WTC11 (cell line): Measurements from ENCODE around the gene DAPK1. TPM values are rescaled to one million over a fixed set of nuclear protein-coding genes. Genes with fewer than 3 reads are reported as not detected.

ENCODE experiments used
- ATAC-seq: fragments of 200-7000 bp; cut with Tn5 transposase; 2 replicates; pipeline ENCODE4 v1.10.0; 2021; ENCODE audit warnings: mild to moderate bottlenecking, moderate library complexity
- CTCF ChIA-PET: fragments of 300-600 bp; sonication (Branson Sonifier 250); formaldehyde crosslinking; loops from one replicate; lab custom pipeline; 2021; ENCODE audit warnings: antibody characterized with exemption; lab: Charles Lee
- POLR2A ChIA-PET: fragments of 350-600 bp; sonication (Branson Sonifier 250); formaldehyde crosslinking; loops from one replicate; lab custom pipeline; 2021; ENCODE audit warnings: antibody characterized with exemption; lab: Charles Lee
- DNase-seq: peaks from one replicate; pipeline ENCODE4 v3.0.0; 2021; ENCODE audit warnings: low spot score
- H3K27ac Mint-ChIP-seq: 2 replicates; pipeline ENCODE4 v1.8.0; 2021; ENCODE audit warnings: mixed read lengths
- H3K27me3 Mint-ChIP-seq: 2 replicates; pipeline ENCODE4 v1.8.0; 2021; ENCODE audit warnings: low read depth, mild to moderate bottlenecking, moderate library complexity, mixed read lengths
- H3K36me3 Mint-ChIP-seq: 2 replicates; pipeline ENCODE4 v1.8.0; 2021; ENCODE audit warnings: mixed read lengths
- H3K4me1 Mint-ChIP-seq: 2 replicates; pipeline ENCODE4 v1.8.0; 2022; ENCODE audit warnings: mixed read lengths
- H3K4me3 Mint-ChIP-seq: 2 replicates; pipeline ENCODE4 v1.8.0; 2021; ENCODE audit warnings: mild to moderate bottlenecking, moderate library complexity, mixed read lengths
- H3K9me3 Mint-ChIP-seq: 2 replicates; pipeline ENCODE4 v1.8.0; 2021; ENCODE audit warnings: mixed read lengths
- ATF3 ChIP-seq: sonication (generic); formaldehyde crosslinking; conservative IDR thresholded peaks from 2 replicates; pipeline ENCODE4 v1.8.1; 2022; ENCODE audit warnings: mild to moderate bottlenecking, missing genetic modification reagents
- ATF6 ChIP-seq: sonication (generic); formaldehyde crosslinking; IDR thresholded peaks from 2 replicates; pipeline ENCODE4 v1.8.1; 2023; ENCODE audit warnings: mild to moderate bottlenecking, missing genetic modification reagents
- CTCF ChIP-seq: fragments of 200-600 bp; IDR thresholded peaks from 2 replicates; pipeline ENCODE4 v1.8.0; 2022; ENCODE audit warnings: antibody characterized with exemption
- EMX1 ChIP-seq: fragments of 250-450 bp; sonication (Bioruptor Pico); IDR thresholded peaks from 2 replicates; pipeline ENCODE4 v1.8.0; 2021; ENCODE audit warnings: mild to moderate bottlenecking
- FOXJ3 ChIP-seq: sonication (generic); formaldehyde crosslinking; IDR thresholded peaks from 2 replicates; pipeline ENCODE4 v1.9.0; 2021; ENCODE audit warnings: missing genetic modification reagents, mild to moderate bottlenecking, borderline replicate concordance
- FOXK1 ChIP-seq: sonication (generic); formaldehyde crosslinking; IDR thresholded peaks from 2 replicates; pipeline ENCODE4 v1.8.0; 2022; ENCODE audit warnings: mild to moderate bottlenecking, moderate library complexity, missing genetic modification reagents
- GABPB1 ChIP-seq: sonication (generic); formaldehyde crosslinking; IDR thresholded peaks from 2 replicates; pipeline ENCODE4 v1.8.1; 2023; ENCODE audit warnings: mild to moderate bottlenecking, missing genetic modification reagents
- GRHL2 ChIP-seq: fragments of 250-450 bp; sonication (Bioruptor Pico); IDR thresholded peaks from 2 replicates; pipeline ENCODE4 v1.8.0; 2022; ENCODE audit warnings: mild to moderate bottlenecking, moderate library complexity; ENCODE audit not compliant: insufficient replicate concordance, severe bottlenecking
- HMGA2 ChIP-seq: fragments of 250-450 bp; sonication (Bioruptor Pico); IDR thresholded peaks from 2 replicates; pipeline ENCODE4 v1.4.0; 2021; ENCODE audit warnings: mild to moderate bottlenecking, moderate library complexity
- IRF2 ChIP-seq: sonication (generic); formaldehyde crosslinking; IDR thresholded peaks from 2 replicates; pipeline ENCODE4 v1.8.0; 2022; ENCODE audit warnings: low read depth, missing genetic modification reagents, borderline replicate concordance
- MXD4 ChIP-seq: fragments of 250-450 bp; sonication (Bioruptor Pico); IDR thresholded peaks from 2 replicates; pipeline ENCODE4 v1.8.0; 2021; ENCODE audit warnings: mild to moderate bottlenecking, moderate library complexity, borderline replicate concordance
- SP1 ChIP-seq: sonication (generic); formaldehyde crosslinking; conservative IDR thresholded peaks from 2 replicates; pipeline ENCODE4 v1.8.1; 2022; ENCODE audit warnings: missing genetic modification reagents
- TEAD4 ChIP-seq: sonication (generic); formaldehyde crosslinking; IDR thresholded peaks from 2 replicates; pipeline ENCODE4 v1.8.0; 2022; ENCODE audit warnings: mild to moderate bottlenecking, missing genetic modification reagents
- ZBTB21 ChIP-seq: sonication (generic); formaldehyde crosslinking; IDR thresholded peaks from 2 replicates; pipeline ENCODE4 v1.8.1; 2023; ENCODE audit warnings: mild to moderate bottlenecking, missing genetic modification reagents, borderline replicate concordance
- ZNF281 ChIP-seq: sonication (generic); formaldehyde crosslinking; IDR thresholded peaks from 2 replicates; pipeline ENCODE4 v1.8.0; 2023; ENCODE audit warnings: mild to moderate bottlenecking, missing genetic modification reagents
- ZNF512 ChIP-seq: sonication (generic); formaldehyde crosslinking; IDR thresholded peaks from 2 replicates; pipeline ENCODE4 v1.8.1; 2022; ENCODE audit warnings: missing genetic modification reagents, borderline replicate concordance
- total RNA-seq: library from RNA; stranded (reverse); gene quantifications from 3 replicates; pipeline ENCODE4 v1.2.3, GENCODE V29; 2021

Gene DAPK1
- total RNA-seq, 1 experiment from 2014 or later = 129 TPM

GRCh38 chr9:87613265-87614111, 115.8 kb downstream of the DAPK1 start:
- no peak for DNase-seq
- Mint-ChIP-seq H3K4me3 (no peak overlapping the region), H3K4me1 (peaks cover 54% of the 10 kb centered on the region), H3K9me3 (peaks cover 12% of the 10 kb centered on the region)
- TF ChIP-seq GABPB1 (CRISPR knock-in tag) (peak; percentile 64; the same call in 1 of the 2 replicates), ZNF512 (CRISPR knock-in tag) (no peak)
- TF ChIP-seq, all 79 proteins: peak for 1
- Mint-ChIP-seq H3K27ac (no peak overlapping the region), H3K36me3 (peaks cover 75% of the 10 kb centered on the region), H3K27me3 (no peaks in the 10 kb centered on the region)
- ChIA-PET POLR2A (no interaction called here), CTCF (interaction anchor here (2.6 kb wide), 1 partner anchor 49 kb away, joined by 5 read pairs; no protein-coding TSS in a partner anchor)
- ATAC-seq = no peak

GRCh38 chr9:87614397-87614796, 116.7 kb downstream of the DAPK1 start:
- ChIA-PET POLR2A (no interaction called here), CTCF (interaction anchor here (2.6 kb wide), 1 partner anchor 48 kb away, joined by 5 read pairs; no protein-coding TSS in a partner anchor)
- H3K4me3 Mint-ChIP-seq = no peak overlapping the region
- ATAC-seq (no peak), DNase-seq (no peak)
- peaks cover 54% of the 10 kb centered on the region for H3K4me1 Mint-ChIP-seq
- no peaks in the 10 kb centered on the region for H3K27me3 Mint-ChIP-seq
- H3K9me3 Mint-ChIP-seq = peaks cover 12% of the 10 kb centered on the region
- TF ChIP-seq GRHL2 (CRISPR knock-in tag) (no peak), FOXJ3 (CRISPR knock-in tag) (no peak), HMGA2 (CRISPR knock-in tag) (no peak), MXD4 (CRISPR knock-in tag) (no peak), ATF6 (CRISPR knock-in tag) (no peak), EMX1 (CRISPR knock-in tag) (no peak), SP1 (CRISPR knock-in tag) (no peak), ZNF281 (CRISPR knock-in tag) (no peak), ATF3 (no peak), CTCF (no peak), TEAD4 (CRISPR knock-in tag) (no peak), ZBTB21 (CRISPR knock-in tag) (no peak), FOXK1 (no peak), IRF2 (no peak)
- peak overlapping the region; percentile 10; the same call in 1 of the 2 replicates for H3K27ac Mint-ChIP-seq
- H3K36me3 Mint-ChIP-seq = peaks cover 77% of the 10 kb centered on the region
